ENCODE measurements around the gene FLNA. TPM values are rescaled to one million over a fixed set of nuclear protein-coding genes. Genes with fewer than 3 reads are reported as not detected.

FLNA gene
- total RNA-seq, 2 donors from 2014 or later = 1,074 to 1,251 TPM

GRCh38 chrX:154358829-154359228 is 15.6 kb downstream of the FLNA start:
- no peak overlapping the region for H3K9ac ChIP-seq (ENCODE audit: extremely low read depth, low read length, poor library complexity, severe bottlenecking)
- Mint-ChIP-seq H3K36me3 (ENCODE audit: low read depth) (peaks cover 46% of the 10 kb centered on the region), H3K9me3 (peaks cover 53% of the 10 kb centered on the region), H3K27ac (no peak overlapping the region), H3K27me3 (ENCODE audit: insufficient read depth) (no peaks in the 10 kb centered on the region), H3K4me1 (no peaks in the 10 kb centered on the region), H3K4me3 (no peak overlapping the region)
- no peaks in the 10 kb centered on the region for H3K9me3 ChIP-seq (ENCODE audit: control insufficient read depth, low read length)
- peaks cover 57% of the 10 kb centered on the region for H3K36me3 ChIP-seq (ENCODE audit: control insufficient read depth, insufficient read depth, low read length)
- no peak overlapping the region for H3K27ac ChIP-seq (ENCODE audit: low read depth, low read length)
- no peaks in the 10 kb centered on the region for H3K27me3 ChIP-seq (ENCODE audit: control insufficient read depth, insufficient read depth, low read length, poor library complexity, severe bottlenecking)
- no peak for DNase-seq
- 88 to 100% methylated on average over 1 to 6 of the region's 6 CpGs for WGBS, 2 experiments (ENCODE audit: insufficient coverage in 1 of 2, insufficient read length in 1 of 2)
- no peaks in the 10 kb centered on the region for H3K4me1 ChIP-seq (ENCODE audit: control insufficient read depth, insufficient read depth, low read length)
- no peak overlapping the region for H3K4me3 ChIP-seq (ENCODE audit: low read length)
- TF ChIP-seq, protein P1, sequence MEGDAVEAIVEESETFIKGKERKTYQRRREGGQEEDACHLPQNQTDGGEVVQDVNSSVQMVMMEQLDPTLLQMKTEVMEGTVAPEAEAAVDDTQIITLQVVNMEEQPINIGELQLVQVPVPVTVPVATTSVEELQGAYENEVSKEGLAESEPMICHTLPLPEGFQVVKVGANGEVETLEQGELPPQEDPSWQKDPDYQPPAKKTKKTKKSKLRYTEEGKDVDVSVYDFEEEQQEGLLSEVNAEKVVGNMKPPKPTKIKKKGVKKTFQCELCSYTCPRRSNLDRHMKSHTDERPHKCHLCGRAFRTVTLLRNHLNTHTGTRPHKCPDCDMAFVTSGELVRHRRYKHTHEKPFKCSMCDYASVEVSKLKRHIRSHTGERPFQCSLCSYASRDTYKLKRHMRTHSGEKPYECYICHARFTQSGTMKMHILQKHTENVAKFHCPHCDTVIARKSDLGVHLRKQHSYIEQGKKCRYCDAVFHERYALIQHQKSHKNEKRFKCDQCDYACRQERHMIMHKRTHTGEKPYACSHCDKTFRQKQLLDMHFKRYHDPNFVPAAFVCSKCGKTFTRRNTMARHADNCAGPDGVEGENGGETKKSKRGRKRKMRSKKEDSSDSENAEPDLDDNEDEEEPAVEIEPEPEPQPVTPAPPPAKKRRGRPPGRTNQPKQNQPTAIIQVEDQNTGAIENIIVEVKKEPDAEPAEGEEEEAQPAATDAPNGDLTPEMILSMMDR (conservative IDR thresholded peaks at IDR 0.05) = no peak

- no peak overlapping the region for H3K27ac ChIP-seq (ENCODE audit: low read depth, low read length)
- Mint-ChIP-seq H3K27me3 (ENCODE audit: insufficient read depth) (no peaks in the 10 kb centered on the region), H3K9me3 (peaks cover 52% of the 10 kb centered on the region)
These were observed 16.4 kb downstream of the FLNA start for GRCh38 chrX:154358011-154358410.

GRCh38 chrX:154357205-154357604 is 17.2 kb downstream of the FLNA start:
- no peak overlapping the region for H3K27ac ChIP-seq (ENCODE audit: low read depth, low read length)
- H3K4me3 ChIP-seq (ENCODE audit: low read length) = no peak overlapping the region
- Mint-ChIP-seq H3K9me3 (peaks cover 51% of the 10 kb centered on the region), H3K4me3 (no peak overlapping the region), H3K27me3 (ENCODE audit: insufficient read depth) (no peaks in the 10 kb centered on the region), H3K27ac (no peak overlapping the region), H3K36me3 (ENCODE audit: low read depth) (peaks cover 48% of the 10 kb centered on the region), H3K4me1 (no peaks in the 10 kb centered on the region)
- H3K4me1 ChIP-seq (ENCODE audit: control insufficient read depth, insufficient read depth, low read length) = no peaks in the 10 kb centered on the region
- H3K9ac ChIP-seq (ENCODE audit: extremely low read depth, low read length, poor library complexity, severe bottlenecking) = no peak overlapping the region
- TF ChIP-seq, protein P1 (conservative IDR thresholded peaks at IDR 0.05) = no peak
- WGBS, 2 experiments (ENCODE audit: insufficient coverage in 1 of 2, insufficient read length in 1 of 2) = 95 to 100% methylated on average over 4 to 27 of the region's 27 CpGs
- no peaks in the 10 kb centered on the region for H3K27me3 ChIP-seq (ENCODE audit: control insufficient read depth, insufficient read depth, low read length, poor library complexity, severe bottlenecking)
- DNase-seq = no peak
- no peaks in the 10 kb centered on the region for H3K9me3 ChIP-seq (ENCODE audit: control insufficient read depth, low read length)
- H3K36me3 ChIP-seq (ENCODE audit: control insufficient read depth, insufficient read depth, low read length) = peaks cover 62% of the 10 kb centered on the region

More at GRCh38 chrX:154358011-154358410, 16.4 kb downstream of the FLNA start:
- no peak for DNase-seq
- Histone ChIP-seq H3K27me3 (ENCODE audit: control insufficient read depth, insufficient read depth, low read length, poor library complexity, severe bottlenecking) (no peaks in the 10 kb centered on the region), H3K4me3 (ENCODE audit: low read length) (no peak overlapping the region), H3K4me1 (ENCODE audit: control insufficient read depth, insufficient read depth, low read length) (no peaks in the 10 kb centered on the region), H3K9ac (ENCODE audit: extremely low read depth, low read length, poor library complexity, severe bottlenecking) (no peak overlapping the region), H3K9me3 (ENCODE audit: control insufficient read depth, low read length) (no peaks in the 10 kb centered on the region), H3K36me3 (ENCODE audit: control insufficient read depth, insufficient read depth, low read length) (peaks cover 62% of the 10 kb centered on the region)
- H3K27ac Mint-ChIP-seq = no peak overlapping the region
- H3K4me1 Mint-ChIP-seq = no peaks in the 10 kb centered on the region
- no peak overlapping the region for H3K4me3 Mint-ChIP-seq
- WGBS, 2 experiments (ENCODE audit: insufficient coverage in 1 of 2, insufficient read length in 1 of 2) = 99 to 100% methylated on average over 2 to 10 of the region's 11 CpGs
- TF ChIP-seq, protein P1 (conservative IDR thresholded peaks at IDR 0.05) = no peak
- H3K36me3 Mint-ChIP-seq (ENCODE audit: low read depth) = peaks cover 51% of the 10 kb centered on the region
